ENCODE data around the gene SLC2A6.

DNA sequence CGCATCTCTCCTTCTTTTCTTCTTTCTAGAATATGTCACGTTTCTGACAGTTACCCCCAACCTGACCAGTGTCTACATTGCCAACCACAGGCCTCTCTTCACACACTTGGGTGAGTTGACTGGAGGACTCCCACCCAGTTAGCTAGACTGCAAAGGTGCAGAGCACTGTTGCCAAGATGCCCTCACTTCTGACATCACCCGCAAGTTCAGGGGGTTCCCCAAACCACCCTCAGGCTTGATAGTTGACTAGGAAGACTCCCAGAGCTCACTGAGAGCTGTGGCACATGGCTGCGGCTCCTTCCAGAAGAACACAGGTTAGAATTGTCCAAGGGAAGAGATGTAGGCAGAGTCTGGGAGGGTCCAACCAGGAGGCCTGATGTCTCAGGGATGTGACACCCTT, 39.6 kb downstream of the SLC2A6 start:
- TF ChIP-seq, protein P1, sequence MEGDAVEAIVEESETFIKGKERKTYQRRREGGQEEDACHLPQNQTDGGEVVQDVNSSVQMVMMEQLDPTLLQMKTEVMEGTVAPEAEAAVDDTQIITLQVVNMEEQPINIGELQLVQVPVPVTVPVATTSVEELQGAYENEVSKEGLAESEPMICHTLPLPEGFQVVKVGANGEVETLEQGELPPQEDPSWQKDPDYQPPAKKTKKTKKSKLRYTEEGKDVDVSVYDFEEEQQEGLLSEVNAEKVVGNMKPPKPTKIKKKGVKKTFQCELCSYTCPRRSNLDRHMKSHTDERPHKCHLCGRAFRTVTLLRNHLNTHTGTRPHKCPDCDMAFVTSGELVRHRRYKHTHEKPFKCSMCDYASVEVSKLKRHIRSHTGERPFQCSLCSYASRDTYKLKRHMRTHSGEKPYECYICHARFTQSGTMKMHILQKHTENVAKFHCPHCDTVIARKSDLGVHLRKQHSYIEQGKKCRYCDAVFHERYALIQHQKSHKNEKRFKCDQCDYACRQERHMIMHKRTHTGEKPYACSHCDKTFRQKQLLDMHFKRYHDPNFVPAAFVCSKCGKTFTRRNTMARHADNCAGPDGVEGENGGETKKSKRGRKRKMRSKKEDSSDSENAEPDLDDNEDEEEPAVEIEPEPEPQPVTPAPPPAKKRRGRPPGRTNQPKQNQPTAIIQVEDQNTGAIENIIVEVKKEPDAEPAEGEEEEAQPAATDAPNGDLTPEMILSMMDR (conservative IDR thresholded peaks at IDR 0.05 in 1 of 2, IDR thresholded peaks at IDR 0.05 in 1 of 2; ENCODE audit: low read depth in 1 of 2, low read length in 2 of 2), result no peak
- TF ChIP-seq EZH2 (IDR thresholded peaks at IDR 0.05; ENCODE audit: low read length, missing control alignments), result no peak
